ENCODE measurements around the gene SLC34A2. TPM values are rescaled to one million over a fixed set of nuclear protein-coding genes. Genes with fewer than 3 reads are reported as not detected.

Gene SLC34A2
- polyA plus RNA-seq, 1 donor = 2.0 TPM

DNA sequence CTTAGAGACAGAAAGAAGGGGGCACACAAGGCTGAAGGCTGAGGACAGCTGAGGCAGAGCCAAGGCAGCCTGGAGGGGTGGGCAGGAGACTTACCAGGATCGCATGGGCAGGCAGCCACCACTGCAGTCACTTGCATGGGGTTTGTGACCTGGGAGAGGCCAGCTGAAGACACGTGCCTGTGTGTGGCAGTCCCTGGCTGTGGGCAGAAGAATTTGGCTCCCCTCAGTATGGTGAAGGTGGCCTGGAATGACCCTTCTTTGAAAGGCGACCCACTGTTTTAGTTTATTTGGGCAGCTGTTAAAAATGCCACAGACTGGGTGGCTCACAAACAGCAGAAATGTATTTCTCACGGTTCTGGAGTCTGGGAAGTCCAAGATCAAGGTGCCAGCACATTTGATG is 22.1 kb upstream of the SLC34A2 start:
- DNase-seq = no peak
- H3K4me3 ChIP-seq (ENCODE audit: low read length) = no peak overlapping the region
- peaks cover 3% of the 10 kb centered on the region for H3K9me3 ChIP-seq (ENCODE audit: control insufficient read depth, low read depth, low read length)
- no CpG with 5 or more reads among the region's 4 CpGs for WGBS (ENCODE audit: insufficient coverage, low lambda C conversion rate)
- no peaks in the 10 kb centered on the region for H3K4me1 ChIP-seq (ENCODE audit: control insufficient read depth, insufficient read depth, low read length)
- no peaks in the 10 kb centered on the region for H3K36me3 ChIP-seq (ENCODE audit: control insufficient read depth, insufficient read depth, low read length)
- H3K27ac ChIP-seq (ENCODE audit: low read length) = no peak overlapping the region
- H3K27me3 ChIP-seq (ENCODE audit: control insufficient read depth, insufficient read depth, low read length) = no peaks in the 10 kb centered on the region

DNA sequence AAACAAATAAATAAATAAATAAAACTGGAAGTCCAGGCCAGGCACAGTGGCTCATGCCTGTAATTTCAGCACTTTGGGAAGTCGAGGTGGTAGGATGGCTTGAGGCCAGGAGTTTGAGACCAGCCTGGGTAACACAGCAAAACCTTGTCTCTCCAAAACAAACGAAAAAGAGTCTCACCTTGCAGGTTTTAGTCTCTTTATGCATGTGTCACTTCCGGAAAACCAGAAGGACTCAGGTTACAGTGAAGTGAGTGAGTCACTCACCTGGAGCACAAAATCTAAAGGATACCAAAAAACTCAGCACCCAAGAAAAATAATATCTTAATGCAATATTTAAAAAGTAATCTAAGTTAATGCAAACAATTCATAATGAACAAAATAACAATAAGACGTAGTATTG is 20.1 kb upstream of the SLC34A2 start:
- Histone ChIP-seq H3K4me3 (ENCODE audit: low read length) (no peak overlapping the region), H3K36me3 (ENCODE audit: control insufficient read depth, insufficient read depth, low read length) (no peaks in the 10 kb centered on the region), H3K27ac (ENCODE audit: low read length) (no peak overlapping the region), H3K4me1 (ENCODE audit: control insufficient read depth, insufficient read depth, low read length) (no peaks in the 10 kb centered on the region), H3K27me3 (ENCODE audit: control insufficient read depth, insufficient read depth, low read length) (no peaks in the 10 kb centered on the region), H3K9me3 (ENCODE audit: control insufficient read depth, low read depth, low read length) (peaks cover 3% of the 10 kb centered on the region)
- DNase-seq = no peak
- 76% methylated on average over 2 of the region's 4 CpGs for WGBS (ENCODE audit: insufficient coverage, low lambda C conversion rate)

GRCh38 chr4:25637581-25638220 is 17.9 kb upstream of the SLC34A2 start:
- Histone ChIP-seq H3K27ac (ENCODE audit: low read length) (no peak overlapping the region), H3K9me3 (ENCODE audit: control insufficient read depth, low read depth, low read length) (peaks cover 3% of the 10 kb centered on the region), H3K36me3 (ENCODE audit: control insufficient read depth, insufficient read depth, low read length) (no peaks in the 10 kb centered on the region), H3K27me3 (ENCODE audit: control insufficient read depth, insufficient read depth, low read length) (no peaks in the 10 kb centered on the region), H3K4me3 (ENCODE audit: low read length) (no peak overlapping the region), H3K4me1 (ENCODE audit: control insufficient read depth, insufficient read depth, low read length) (no peaks in the 10 kb centered on the region)
- WGBS (ENCODE audit: insufficient coverage, low lambda C conversion rate) = no CpG with 5 or more reads among the region's 10 CpGs
- DNase-seq = no peak

- WGBS (ENCODE audit: insufficient coverage, low lambda C conversion rate) = no CpG with 5 or more reads among the region's 4 CpGs
- Histone ChIP-seq H3K27me3 (ENCODE audit: control insufficient read depth, insufficient read depth, low read length) (no peaks in the 10 kb centered on the region), H3K4me1 (ENCODE audit: control insufficient read depth, insufficient read depth, low read length) (no peaks in the 10 kb centered on the region), H3K9me3 (ENCODE audit: control insufficient read depth, low read depth, low read length) (peaks cover 3% of the 10 kb centered on the region), H3K4me3 (ENCODE audit: low read length) (no peak overlapping the region), H3K36me3 (ENCODE audit: control insufficient read depth, insufficient read depth, low read length) (no peaks in the 10 kb centered on the region), H3K27ac (ENCODE audit: low read length) (no peak overlapping the region)
- DNase-seq = no peak
Measured at GRCh38 chr4:25638221-25638601, 17.4 kb upstream of the SLC34A2 start.

DNA sequence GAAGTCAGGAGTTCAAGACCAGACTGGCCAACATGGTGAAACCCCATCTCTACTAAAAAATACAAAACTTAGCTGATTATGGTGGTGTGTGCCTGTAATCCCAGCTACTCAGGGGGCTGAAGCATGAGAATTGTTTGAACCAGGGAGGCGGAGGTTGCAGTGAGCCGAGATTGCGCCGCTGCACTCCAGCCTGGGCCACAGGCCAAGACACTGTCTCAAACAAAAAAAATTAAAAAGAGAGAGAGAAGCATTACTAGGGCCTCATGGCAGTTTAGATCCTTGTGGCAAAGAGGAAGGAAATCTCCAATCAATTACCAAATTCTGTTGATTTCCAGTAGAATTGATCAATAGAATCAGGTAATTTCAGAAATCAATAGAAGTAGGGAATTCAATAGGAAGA is 16.8 kb upstream of the SLC34A2 start:
- Histone ChIP-seq H3K4me1 (ENCODE audit: control insufficient read depth, insufficient read depth, low read length) (no peaks in the 10 kb centered on the region), H3K36me3 (ENCODE audit: control insufficient read depth, insufficient read depth, low read length) (no peaks in the 10 kb centered on the region), H3K27ac (ENCODE audit: low read length) (no peak overlapping the region), H3K4me3 (ENCODE audit: low read length) (no peak overlapping the region), H3K9me3 (ENCODE audit: control insufficient read depth, low read depth, low read length) (no peaks in the 10 kb centered on the region), H3K27me3 (ENCODE audit: control insufficient read depth, insufficient read depth, low read length) (no peaks in the 10 kb centered on the region)
- no CpG with 5 or more reads among the region's 4 CpGs for WGBS (ENCODE audit: insufficient coverage, low lambda C conversion rate)
- no peak for DNase-seq

GRCh38 chr4:25650311-25650710 is 5.3 kb upstream of the SLC34A2 start:
- Histone ChIP-seq H3K4me3 (ENCODE audit: low read length) (no peak overlapping the region), H3K36me3 (ENCODE audit: control insufficient read depth, insufficient read depth, low read length) (no peaks in the 10 kb centered on the region), H3K9me3 (ENCODE audit: control insufficient read depth, low read depth, low read length) (no peaks in the 10 kb centered on the region), H3K4me1 (ENCODE audit: control insufficient read depth, insufficient read depth, low read length) (peaks cover 5% of the 10 kb centered on the region), H3K27ac (ENCODE audit: low read length) (no peak overlapping the region), H3K27me3 (ENCODE audit: control insufficient read depth, insufficient read depth, low read length) (peaks cover 12% of the 10 kb centered on the region)
- WGBS (ENCODE audit: insufficient coverage, low lambda C conversion rate) = no CpG with 5 or more reads among the region's 6 CpGs
- DNase-seq = no peak

- Histone ChIP-seq H3K36me3 (ENCODE audit: control insufficient read depth, insufficient read depth, low read length) (no peaks in the 10 kb centered on the region), H3K4me3 (ENCODE audit: low read length) (no peak overlapping the region), H3K27ac (ENCODE audit: low read length) (no peak overlapping the region), H3K9me3 (ENCODE audit: control insufficient read depth, low read depth, low read length) (no peaks in the 10 kb centered on the region), H3K27me3 (ENCODE audit: control insufficient read depth, insufficient read depth, low read length) (peaks cover 23% of the 10 kb centered on the region), H3K4me1 (ENCODE audit: control insufficient read depth, insufficient read depth, low read length) (peaks cover 5% of the 10 kb centered on the region)
- DNase-seq = no peak
- WGBS (ENCODE audit: insufficient coverage, low lambda C conversion rate) = 100% methylated on average over 1 of the region's 5 CpGs
Measured at GRCh38 chr4:25651682-25652081, 4.0 kb upstream of the SLC34A2 start.

GRCh38 chr4:25654031-25654970 is 1.4 kb upstream of the SLC34A2 start:
- Histone ChIP-seq H3K4me3 (ENCODE audit: low read length) (no peak overlapping the region), H3K27ac (ENCODE audit: low read length) (no peak overlapping the region)
- DNase-seq = no peak

GRCh38 chr4:25656031-25656430 is 380 bp downstream of the SLC34A2 start:
- H3K4me3 ChIP-seq (ENCODE audit: low read length) = peak overlapping the region; percentile 30

More at GRCh38 chr4:25654031-25654970, 1.4 kb upstream of the SLC34A2 start:
- Histone ChIP-seq H3K9me3 (ENCODE audit: control insufficient read depth, low read depth, low read length) (no peaks in the 10 kb centered on the region), H3K36me3 (ENCODE audit: control insufficient read depth, insufficient read depth, low read length) (no peaks in the 10 kb centered on the region), H3K4me1 (ENCODE audit: control insufficient read depth, insufficient read depth, low read length) (peaks cover 5% of the 10 kb centered on the region), H3K27me3 (ENCODE audit: control insufficient read depth, insufficient read depth, low read length) (peaks cover 29% of the 10 kb centered on the region)
- WGBS (ENCODE audit: insufficient coverage, low lambda C conversion rate) = no CpG with 5 or more reads among the region's 17 CpGs

DNA sequence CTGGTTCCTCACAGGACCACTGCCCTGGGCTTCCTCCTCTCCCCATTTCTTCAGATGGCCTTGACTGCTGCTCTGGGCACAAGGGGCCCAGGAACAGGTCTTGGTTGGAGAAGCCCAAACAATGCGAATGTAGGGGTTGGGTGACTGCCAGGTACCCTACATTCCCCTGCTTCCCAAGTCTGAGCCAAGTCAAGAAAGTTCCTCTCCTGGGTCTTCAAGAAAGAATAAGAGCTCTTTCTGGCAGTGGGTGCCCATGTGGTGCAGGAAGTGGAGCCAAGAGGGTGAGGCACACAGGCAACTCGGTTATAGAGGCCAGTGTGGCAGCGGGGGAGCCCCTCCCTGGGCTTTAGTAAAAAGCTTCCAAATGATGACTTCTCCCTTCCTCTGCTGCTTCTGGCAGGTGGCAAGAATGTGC is 2.7 kb downstream of the SLC34A2 start:
- WGBS (ENCODE audit: insufficient coverage, low lambda C conversion rate) = no CpG with 5 or more reads among the region's 3 CpGs
- no peak for DNase-seq
- H3K4me1 ChIP-seq (ENCODE audit: control insufficient read depth, insufficient read depth, low read length) = peaks cover 5% of the 10 kb centered on the region
- H3K9me3 ChIP-seq (ENCODE audit: control insufficient read depth, low read depth, low read length) = no peaks in the 10 kb centered on the region
- no peaks in the 10 kb centered on the region for H3K36me3 ChIP-seq (ENCODE audit: control insufficient read depth, insufficient read depth, low read length)
- H3K27ac ChIP-seq (ENCODE audit: low read length) = no peak overlapping the region
- H3K27me3 ChIP-seq (ENCODE audit: control insufficient read depth, insufficient read depth, low read length) = peaks cover 29% of the 10 kb centered on the region
- H3K4me3 ChIP-seq (ENCODE audit: low read length) = no peak overlapping the region

More at GRCh38 chr4:25656031-25656430, 380 bp downstream of the SLC34A2 start:
- Histone ChIP-seq H3K27me3 (ENCODE audit: control insufficient read depth, insufficient read depth, low read length) (peaks cover 29% of the 10 kb centered on the region), H3K36me3 (ENCODE audit: control insufficient read depth, insufficient read depth, low read length) (no peaks in the 10 kb centered on the region), H3K9me3 (ENCODE audit: control insufficient read depth, low read depth, low read length) (no peaks in the 10 kb centered on the region), H3K27ac (ENCODE audit: low read length) (no peak overlapping the region), H3K4me1 (ENCODE audit: control insufficient read depth, insufficient read depth, low read length) (peaks cover 5% of the 10 kb centered on the region)
- DNase-seq = no peak
- no CpG with 5 or more reads among the region's 8 CpGs for WGBS (ENCODE audit: insufficient coverage, low lambda C conversion rate)

All from large intestine (tissue), 3 donors.